CD14-positive monocyte (primary cell): ENCODE results near the gene GATA3. TPM values are rescaled to one million over a fixed set of nuclear protein-coding genes. Genes with fewer than 3 reads are reported as not detected.

Experiments
- DNase-seq, 3 donors: peaks; one replicate each; pipeline ENCODE4 v3.0.0-alpha.2; 2011 to 2022
- H2AFZ ChIP-seq: 2 replicates; pipeline ENCODE4 v1.6.0; 2012; ENCODE audit warnings: mild to moderate bottlenecking, low read depth, low read length, inconsistent platforms; ENCODE audit not compliant: insufficient read depth, poor library complexity, severe bottlenecking
- H3K27ac ChIP-seq, 2 donors: 1 replicate in 1 of 2; 2 replicates in 1 of 2; pipeline ENCODE4 v1.5.1; 2012 to 2013; ENCODE audit warnings: low read length in 2 of 2, control low read depth in 1 of 2, inconsistent platforms in 1 of 2, low read depth in 1 of 2, mild to moderate bottlenecking in 1 of 2
- H3K27me3 ChIP-seq, 2 donors: one replicate each; pipeline versions ENCODE4 v1.6.0 to v1.6.1; 2011 to 2013; ENCODE audit warnings: low read length in 2 of 2; ENCODE audit not compliant: control insufficient read depth in 2 of 2, insufficient read depth in 2 of 2
- H3K36me3 ChIP-seq, 2 donors: replicated peaks in 1 of 2; 1 replicate in 1 of 2; 2 replicates in 1 of 2; pipeline versions ENCODE4 v1.5.1 to v1.6.1; 2012 to 2013; ENCODE audit warnings: low read length in 2 of 2, control low read depth in 1 of 2, inconsistent platforms in 1 of 2, mild to moderate bottlenecking in 1 of 2; ENCODE audit not compliant: insufficient read depth in 2 of 2, control insufficient read depth in 1 of 2
- H3K4me1 ChIP-seq, 2 donors: 1 replicate in 1 of 2; 2 replicates in 1 of 2; pipeline versions ENCODE4 v1.5.1 to v1.6.1; 2012 to 2013; ENCODE audit warnings: low read length in 2 of 2, control low read depth in 1 of 2, inconsistent platforms in 1 of 2, mild to moderate bottlenecking in 1 of 2, moderate library complexity in 1 of 2; ENCODE audit not compliant: insufficient read depth in 2 of 2, control insufficient read depth in 1 of 2
- H3K4me2 ChIP-seq: replicated peaks from 2 replicates; pipeline ENCODE3; 2012; ENCODE audit warnings: low read length, moderate library complexity, mild to moderate bottlenecking; ENCODE audit not compliant: poor library complexity, severe bottlenecking; ENCODE audit errors: extremely low read depth
- H3K4me3 ChIP-seq, 3 experiments: fragments of 200-600 bp in 1 of 3; sonication (generic) in 1 of 3; replicated peaks in 1 of 3; 1 replicate in 2 of 3; 2 replicates in 1 of 3; pipeline ENCODE4 v1.5.1; 2011 to 2013; ENCODE audit warnings: low read length in 3 of 3, mild to moderate bottlenecking in 3 of 3, control low read depth in 2 of 3, low read depth in 2 of 3, inconsistent platforms in 1 of 3, moderate library complexity in 1 of 3
- H3K79me2 ChIP-seq: 2 replicates; pipeline ENCODE4 v1.6.0; 2012; ENCODE audit warnings: mild to moderate bottlenecking, control low read depth, inconsistent platforms, low read length, moderate library complexity; ENCODE audit not compliant: insufficient read depth
- H3K9ac ChIP-seq: 2 replicates; pipeline ENCODE4 v1.6.0; 2017; ENCODE audit warnings: low read length, mild to moderate bottlenecking; ENCODE audit not compliant: insufficient read depth, poor library complexity, severe bottlenecking
- H3K9me3 ChIP-seq, 2 donors: replicated peaks in 1 of 2; 1 replicate in 1 of 2; 2 replicates in 1 of 2; pipeline versions ENCODE4 v1.5.1 to v1.6.1; 2012 to 2013; ENCODE audit warnings: low read length in 2 of 2, control low read depth in 1 of 2; ENCODE audit not compliant: control insufficient read depth in 1 of 2, insufficient read depth in 1 of 2
- H4K20me1 ChIP-seq: 2 replicates; pipeline ENCODE4 v1.6.0; 2012; ENCODE audit warnings: mild to moderate bottlenecking, low read length, control low read depth, moderate library complexity; ENCODE audit not compliant: insufficient read depth
- H3K27ac Mint-ChIP-seq, 7 donors: one replicate each; pipeline ENCODE4 v1.8.0; 2020; ENCODE audit warnings: mild to moderate bottlenecking in 7 of 7, mixed read lengths in 7 of 7, moderate library complexity in 6 of 7, inconsistent platforms in 2 of 7
- H3K27me3 Mint-ChIP-seq, 3 donors: one replicate each; pipeline ENCODE4 v1.8.0; 2021 to 2022; ENCODE audit warnings: low read depth in 3 of 3, mild to moderate bottlenecking in 3 of 3, mixed read lengths in 3 of 3, moderate library complexity in 3 of 3, inconsistent platforms in 1 of 3
- H3K36me3 Mint-ChIP-seq, 2 donors: one replicate each; pipeline ENCODE4 v1.8.0; 2020; ENCODE audit warnings: mixed read lengths in 2 of 2, inconsistent platforms in 1 of 2, mild to moderate bottlenecking in 1 of 2
- H3K4me1 Mint-ChIP-seq: one replicate; pipeline ENCODE4 v1.8.0; 2020; ENCODE audit warnings: mild to moderate bottlenecking, mixed read lengths
- H3K4me3 Mint-ChIP-seq, 2 donors: one replicate each; pipeline ENCODE4 v1.8.0; 2020; ENCODE audit warnings: mild to moderate bottlenecking in 2 of 2, mixed read lengths in 2 of 2, moderate library complexity in 1 of 2
- H3K9me3 Mint-ChIP-seq, 7 donors: one replicate each; pipeline ENCODE4 v1.8.0; 2020 to 2022; ENCODE audit warnings: mixed read lengths in 7 of 7, mild to moderate bottlenecking in 6 of 7, moderate library complexity in 6 of 7, inconsistent platforms in 2 of 7
- CTCF ChIP-seq: fragments of 200-600 bp; IDR thresholded peaks from one replicate; pipeline ENCODE4 v1.8.0; 2022; ENCODE audit warnings: antibody characterized with exemption, mild to moderate bottlenecking
- WGBS: methylation state at CpG from one replicate; pipeline ENCODE4 v1.1.5; 2013; ENCODE audit warnings: missing lambda C conversion rate; ENCODE audit not compliant: insufficient coverage; 5-methylcytosine and 5-hydroxymethylcytosine counted together
- intact Hi-C, 2 donors: fragments of 100-400 bp; cut with micrococcal nuclease; formaldehyde crosslinking; loops; one replicate each; pipeline versions ENCODE4 v1.15.0 to v1.15.1; 2023
- polyA plus RNA-seq, 3 donors: library from polyadenylated mRNA; depleted of rRNA in 1 of 3; unstranded in 2 of 3; stranded (reverse) in 1 of 3; fragments of 300-500 nt in 2 of 3; fragments of >200 nt in 1 of 3; fragmentation: Illumina TruSeq in 2 of 3; gene quantifications; 1 replicate in 2 of 3; 2 replicates in 1 of 3; pipeline ENCODE4 v1.2.3, GENCODE V29; 2012 to 2021

Gene GATA3
- polyA plus RNA-seq, 3 donors = 0.07 to 0.08 TPM; not detected in 1

- WGBS = 8% methylated on average over 5 of the region's 13 CpGs
- no peaks in the 10 kb centered on the region for H3K79me2 ChIP-seq
- peaks cover 36 to 61% of the 10 kb centered on the region in 2 donors for H3K4me1 ChIP-seq
- no peak for DNase-seq
- peaks cover 7 to 21% of the 10 kb centered on the region in 2 donors for H3K36me3 Mint-ChIP-seq
- no peak overlapping the region for H2AFZ ChIP-seq
- H3K27me3 Mint-ChIP-seq = peaks cover 88 to 98% (median 94%) of the 10 kb centered on the region in 3 donors
- H3K27me3 ChIP-seq = peaks cover 77 to 98% of the 10 kb centered on the region in 2 donors
- no peak for TF ChIP-seq CTCF
- H3K27ac ChIP-seq = no peak overlapping the region
- H3K27ac Mint-ChIP-seq = no peak overlapping the region
- H3K36me3 ChIP-seq = no peaks in the 10 kb centered on the region
- no peak overlapping the region for H3K4me2 ChIP-seq
- no peak overlapping the region for H3K9ac ChIP-seq
- no peaks in the 10 kb centered on the region for H4K20me1 ChIP-seq
- intact Hi-C loops = no loop called here
- H3K9me3 ChIP-seq = peaks cover 3 to 44% of the 10 kb centered on the region in 2 donors
- H3K4me3 ChIP-seq = peak overlapping the region in 1 of 3 experiments; percentile 20
- peak overlapping the region; percentile 56 to 92 for H3K4me3 Mint-ChIP-seq
- H3K9me3 Mint-ChIP-seq = peaks cover 0 to 50% (median 28%) of the 10 kb centered on the region in 7 donors
- peaks cover 56% of the 10 kb centered on the region for H3K4me1 Mint-ChIP-seq
These were observed 2.4 kb downstream of the GATA3 start for GRCh38 chr10:8056871-8057331.

DNA sequence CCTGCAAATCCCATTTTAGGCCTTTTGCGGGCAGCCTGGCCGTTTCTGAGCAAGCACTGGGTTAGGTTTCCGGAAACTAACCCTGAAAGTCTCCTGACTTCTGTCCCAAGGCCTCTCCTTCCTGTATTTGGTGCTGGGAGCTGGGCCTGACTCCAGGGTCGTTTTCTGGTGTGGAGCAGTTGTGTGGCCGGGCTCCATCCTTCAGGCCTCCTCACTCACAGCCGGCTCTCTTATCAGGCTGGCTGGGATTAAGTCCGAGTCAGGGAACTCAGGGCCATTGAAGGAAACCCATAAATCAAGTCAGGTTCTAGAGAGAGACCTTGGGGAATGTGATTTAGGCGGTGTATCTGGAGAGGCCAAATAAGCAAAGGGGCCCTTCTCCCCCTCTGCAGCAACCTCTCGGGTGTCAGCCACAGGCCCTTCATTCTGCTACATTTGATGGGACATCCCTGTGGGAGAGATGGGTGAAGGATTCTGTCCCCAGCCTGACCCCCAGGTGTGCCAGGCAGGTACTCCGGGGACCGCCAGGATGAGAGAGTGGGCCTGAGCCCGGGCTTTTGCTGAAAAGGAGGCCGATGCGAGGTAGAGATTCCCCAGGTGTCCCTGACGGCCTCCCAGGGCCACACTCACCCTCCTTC is 3.3 kb downstream of the GATA3 start:
- Mint-ChIP-seq H3K36me3 (peaks cover 7 to 13% of the 10 kb centered on the region in 2 donors), H3K9me3 (peaks cover 0 to 45% (median 22%) of the 10 kb centered on the region in 7 donors), H3K27me3 (peaks cover 87 to 98% (median 92%) of the 10 kb centered on the region in 3 donors), H3K4me3 (peak overlapping the region in 1 of 2 donors; percentile 92), H3K4me1 (peaks cover 49% of the 10 kb centered on the region), H3K27ac (no peak overlapping the region)
- H3K27me3 ChIP-seq = peaks cover 69 to 98% of the 10 kb centered on the region in 2 donors
- H3K4me1 ChIP-seq = peaks cover 33 to 56% of the 10 kb centered on the region in 2 donors
- no peaks in the 10 kb centered on the region for H3K79me2 ChIP-seq
- H2AFZ ChIP-seq = no peak overlapping the region
- no peak overlapping the region for H3K27ac ChIP-seq
- H3K9me3 ChIP-seq = peaks cover 3 to 40% of the 10 kb centered on the region in 2 donors
- no peak overlapping the region for H3K4me2 ChIP-seq
- no peak for DNase-seq
- no peak overlapping the region for H3K4me3 ChIP-seq
- intact Hi-C loops = no loop called here
- H3K36me3 ChIP-seq = no peaks in the 10 kb centered on the region
- no peak overlapping the region for H3K9ac ChIP-seq
- WGBS = 86% methylated on average over 10 of the region's 15 CpGs
- TF ChIP-seq CTCF = no peak
- H4K20me1 ChIP-seq = no peaks in the 10 kb centered on the region
